ENCODE results near the gene CCT8. TPM values are rescaled to one million over a fixed set of nuclear protein-coding genes. Genes with fewer than 3 reads are reported as not detected.

The CCT8 gene
- total RNA-seq (2014; rRNA removed; shearing (Covaris generic)) (292 and 329 TPM in 2 replicates), polyA plus RNA-seq (2016; fragmentation: Nextera tagmentation; extraction: Ambion mirVana) (270 and 304 TPM in 2 replicates)
- long read RNA-seq, transcript CCT8-201 (15 exons, 2,005 nt): major isoform, 628 of 723 reads
- long read RNA-seq, partial matches to known transcripts: 42 of 723 reads
- long read RNA-seq, other reads (novel, unspliced or antisense): 53 of 723 reads

GRCh38 chr21:29073222-29074006, at the start of gene CCT8:
CCT8 (minus strand) TSS chr21:29073648; CDS start chr21:29073590, 58 bp downstream.
- Mint-ChIP-seq H3K4me3 (peak within 1 kb of the TSS; percentile 100), H3K36me3 (ENCODE audit: low read depth) (peaks cover 27% of the 10 kb centered on the region), H3K27me3 (ENCODE audit: insufficient read depth, low read depth, poor library complexity) (peaks cover 15% of the 10 kb centered on the region), H3K27ac (peak within 1 kb of the TSS; percentile 100), H3K4me1 (peaks cover 16% of the 10 kb centered on the region), H3K9me3 (no peaks in the 10 kb centered on the region; the same call in 2 of the 3 replicates)
- TF ChIP-seq ETS1 (IDR thresholded peaks at IDR 0.05) (peak; percentile 80), ZNF331 (CRISPR knock-in tag; IDR thresholded peaks at IDR 0.05; ENCODE audit: low read depth) (no peak), POLR2AphosphoS5 (IDR thresholded peaks at IDR 0.05; ENCODE audit: low read depth) (peak; percentile 93), CTCF (conservative IDR thresholded peaks at IDR 0.05; ENCODE audit: low read depth in 2 of 2) (no peak)
- peak; percentile 99 for DNase-seq (ENCODE audit: low spot score)
- peak; percentile 90 for ATAC-seq
- H3K27me3 ChIP-seq (ENCODE audit: insufficient read depth): no peaks in the 10 kb centered on the region
- H2AFZ ChIP-seq: peak within 1 kb of the TSS; percentile 21; the same call in 1 of the 2 replicates
- no peaks in the 10 kb centered on the region; the same call in 1 of the 2 replicates for H3F3A ChIP-seq (replicated peaks; ENCODE audit: low read depth)
- peak within 1 kb of the TSS; percentile 96 for H3K4me3 ChIP-seq
- peak within 1 kb of the TSS; percentile 95 for H3K4me2 ChIP-seq
- H3K79me2 ChIP-seq (replicated peaks; ENCODE audit: insufficient read depth): peaks cover 50% of the 10 kb centered on the region
- H3K4me1 ChIP-seq (ENCODE audit: insufficient read depth): peaks cover 15% of the 10 kb centered on the region
- no peaks in the 10 kb centered on the region for H3K9me2 ChIP-seq (ENCODE audit: insufficient read depth)
- H3K27ac ChIP-seq (ENCODE audit: low read depth): peak within 1 kb of the TSS; percentile 77
- H3K36me3 ChIP-seq (ENCODE audit: insufficient read depth): peaks cover 13% of the 10 kb centered on the region; the same call in 1 of the 2 replicates
- H4K20me1 ChIP-seq (replicated peaks; ENCODE audit: insufficient read depth): peaks cover 34% of the 10 kb centered on the region

GRCh38 chr21:29121759-29122158, 48.3 kb upstream of the CCT8 start:
- Mint-ChIP-seq H3K27me3 (ENCODE audit: insufficient read depth, low read depth, poor library complexity) (peaks cover 4% of the 10 kb centered on the region), H3K4me1 (peaks cover 8% of the 10 kb centered on the region; the same call in 2 of the 3 replicates), H3K9me3 (no peaks in the 10 kb centered on the region; the same call in 2 of the 3 replicates), H3K27ac (no peak overlapping the region), H3K4me3 (no peak overlapping the region), H3K36me3 (ENCODE audit: low read depth) (no peaks in the 10 kb centered on the region)
- H3K9me2 ChIP-seq (ENCODE audit: insufficient read depth): no peaks in the 10 kb centered on the region
- no peaks in the 10 kb centered on the region for H3F3A ChIP-seq (replicated peaks; ENCODE audit: low read depth)
- ATAC-seq: no peak
- H3K27ac ChIP-seq (ENCODE audit: low read depth): no peak overlapping the region
- no peaks in the 10 kb centered on the region for H4K20me1 ChIP-seq (replicated peaks; ENCODE audit: insufficient read depth)
- H3K4me1 ChIP-seq (ENCODE audit: insufficient read depth): no peaks in the 10 kb centered on the region
- H3K36me3 ChIP-seq (ENCODE audit: insufficient read depth): no peaks in the 10 kb centered on the region
- no peaks in the 10 kb centered on the region for H3K27me3 ChIP-seq (ENCODE audit: insufficient read depth)
- no peak for DNase-seq (ENCODE audit: low spot score)
- no peak overlapping the region for H3K4me3 ChIP-seq
- H2AFZ ChIP-seq: no peak overlapping the region
- H3K4me2 ChIP-seq: no peak overlapping the region
- no peaks in the 10 kb centered on the region for H3K79me2 ChIP-seq (replicated peaks; ENCODE audit: insufficient read depth)
- TF ChIP-seq CTCF (conservative IDR thresholded peaks at IDR 0.05; ENCODE audit: low read depth in 2 of 2): no peak
- no peak for TF ChIP-seq NANOG (IDR thresholded peaks at IDR 0.05; ENCODE audit: borderline replicate concordance)
- TF ChIP-seq ETS1 (IDR thresholded peaks at IDR 0.05): no peak
- no peak for TF ChIP-seq ZNF114 (CRISPR knock-in tag; IDR thresholded peaks at IDR 0.05)
- TF ChIP-seq EZH2phosphoT487 (IDR thresholded peaks at IDR 0.05; ENCODE audit: unreplicated experiment): no peak
- no peak for TF ChIP-seq EZH2 (IDR thresholded peaks at IDR 0.05; ENCODE audit: low read depth, unreplicated experiment)
